Bronchial smooth muscle cell (primary cell): ENCODE data around the gene FMO2. TPM values are rescaled to one million over a fixed set of nuclear protein-coding genes. Genes with fewer than 3 reads are reported as not detected.

Experiments
- total RNA-seq: library from RNA; depleted of rRNA; stranded (reverse); fragments of >200 nt; gene quantifications from 2 replicates; pipeline ENCODE4 v1.2.1, GENCODE V29; 2014

The FMO2 gene
- total RNA-seq = 1.3 and 2.5 TPM in 2 replicates

GRCh38 chr1:171185091-171185490 lies at the start of gene FMO2:
Gene FMO2 (plus strand): TSS chr1:171185300. CDS start chr1:171185714, 414 bp downstream.

GRCh38 chr1:171248302-171248701 lies 63.2 kb downstream of the FMO2 start, which contains the start of gene FMO1:
Gene FMO1 (plus strand): TSS chr1:171248494. CDS start chr1:171258088, 9,594 bp downstream.

Other genes starting within 250 kb of the FMO2 start
- gene MROH9, start 249.8 kb upstream of the FMO2 start, total RNA-seq = 0.09 TPM in 1 of 2 replicates, not detected in the other
- gene FMO3, start 94.4 kb upstream of the FMO2 start, total RNA-seq = 0.16 and 0.77 TPM in 2 replicates
- gene FMO1, start 63.2 kb downstream of the FMO2 start, total RNA-seq = 0.16 TPM in 1 of 2 replicates, not detected in the other
- 1.4 and 1.6 TPM in 2 replicates for gene FMO4, start 128.9 kb downstream of the FMO2 start, total RNA-seq